ENCODE results near the gene AKT2.
"Not testable (repeated sequence)": the region's sequence is repeated elsewhere in the genome, so short reads cannot be mapped to it uniquely, and the experiment has no call there.

The AKT2 gene

GRCh38 chr19:40284501-40285352, at the start of gene AKT2:
TSS of gene AKT2 (minus strand) at chr19:40285345. CDS start at chr19:40265267, 20,078 bp downstream.
- peak; percentile 81 for DNase-seq

GRCh38 chr19:40333083-40333482, 47.9 kb upstream of the AKT2 start:
- not testable (repeated sequence) for DNase-seq

- DNase-seq: no peak
These were observed 47.5 kb upstream of the AKT2 start for GRCh38 chr19:40332669-40333068.

GRCh38 chr19:40331052-40331451, 45.9 kb upstream of the AKT2 start:
- no peak for DNase-seq

GRCh38 chr19:40326201-40326600, 41.1 kb upstream of the AKT2 start:
- DNase-seq: no peak

- no peak for DNase-seq
These were observed 38.6 kb upstream of the AKT2 start for GRCh38 chr19:40323705-40324104.

GRCh38 chr19:40322951-40323615, 37.9 kb upstream of the AKT2 start:
- DNase-seq: no peak

- no peak for DNase-seq
These were observed 37.1 kb upstream of the AKT2 start for GRCh38 chr19:40322271-40322610.

- DNase-seq: no peak
These were observed 36.6 kb upstream of the AKT2 start for GRCh38 chr19:40321566-40322270.

- DNase-seq: no peak
These were observed 35.9 kb upstream of the AKT2 start for GRCh38 chr19:40321076-40321475.

- no peak for DNase-seq
These were observed 35.4 kb upstream of the AKT2 start for GRCh38 chr19:40320558-40320935.

GRCh38 chr19:40317338-40317737, 32.2 kb upstream of the AKT2 start:
- no peak for DNase-seq

- DNase-seq: no peak
These were observed 30.8 kb upstream of the AKT2 start for GRCh38 chr19:40315812-40316470.

GRCh38 chr19:40314656-40315055, 29.5 kb upstream of the AKT2 start:
- DNase-seq: no peak

GRCh38 chr19:40313229-40313983, 28.3 kb upstream of the AKT2 start:
- no peak for DNase-seq

GRCh38 chr19:40312533-40312932, 27.4 kb upstream of the AKT2 start:
- DNase-seq: no peak

GRCh38 chr19:40309666-40310065, 24.5 kb upstream of the AKT2 start:
- no peak for DNase-seq

- peak; percentile 83 for DNase-seq
These were observed 20.3 kb upstream of the AKT2 start for GRCh38 chr19:40305403-40305802.

- no peak for DNase-seq
These were observed 19.2 kb upstream of the AKT2 start for GRCh38 chr19:40304306-40304705.

- DNase-seq: no peak
These were observed 18.6 kb upstream of the AKT2 start for GRCh38 chr19:40303765-40304164.

- DNase-seq: no peak
These were observed 17.3 kb upstream of the AKT2 start for GRCh38 chr19:40302224-40303011.

GRCh38 chr19:40300668-40301067, 15.5 kb upstream of the AKT2 start:
- DNase-seq: no peak

Data from stimulated activated CD8-positive, alpha-beta memory T cell treated with anti-CD3 and anti-CD28 coated beads, Interleukin-4, amount 100 ng/mL, for 48 hours (primary cell).